Measurements from ENCODE around the gene ARV1. TPM values are rescaled to one million over a fixed set of nuclear protein-coding genes. Genes with fewer than 3 reads are reported as not detected.

Gene ARV1
- total RNA-seq, 1 experiment from 2014 or later = 4.0 TPM

DNA sequence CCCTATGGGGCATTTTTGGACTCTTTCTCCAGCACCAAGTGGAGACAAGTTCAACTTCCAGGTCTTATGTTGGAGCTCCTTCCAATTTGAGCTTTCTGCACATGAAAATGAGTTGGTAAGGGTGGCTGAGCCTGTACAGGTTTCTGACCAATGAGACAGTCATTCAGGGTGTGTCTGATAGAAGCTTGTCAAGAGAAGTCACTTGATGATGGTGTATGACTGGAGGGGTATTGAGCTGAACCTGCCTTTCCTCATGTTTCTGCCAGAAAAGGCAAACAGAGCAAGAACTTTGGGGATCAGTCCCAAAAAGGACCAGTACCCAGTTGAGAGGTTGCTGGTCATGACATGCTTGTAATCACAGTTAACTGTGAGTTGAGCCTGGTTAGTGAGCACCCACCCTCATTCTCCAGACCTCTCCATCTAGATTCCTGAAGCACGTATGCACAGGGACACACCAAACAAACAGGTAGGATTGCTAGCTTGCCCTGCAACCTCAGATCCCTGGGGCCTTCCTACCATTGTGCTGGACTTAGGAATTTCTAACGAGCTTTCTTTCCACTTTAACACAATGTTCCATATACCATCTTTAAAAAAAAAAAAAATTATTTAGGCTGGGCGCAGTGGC is 34.6 kb downstream of the ARV1 start:
- DNase-seq (ENCODE audit: low read depth, low spot score) = no peak
- H4K20me1 ChIP-seq (ENCODE audit: insufficient read depth) = no peaks in the 10 kb centered on the region
- H3K9me3 ChIP-seq (ENCODE audit: control insufficient read depth in 1 of 2, insufficient read depth in 1 of 2, low read depth in 1 of 2, low read length in 2 of 2) = no peaks in the 10 kb centered on the region
- no peak for ATAC-seq
- no peaks in the 10 kb centered on the region for H3K4me1 ChIP-seq (ENCODE audit: control insufficient read depth in 1 of 2, insufficient read depth in 2 of 2, low read length in 2 of 2)
- no peak for TF ChIP-seq SRF (IDR thresholded peaks at IDR 0.05; ENCODE audit: low read depth)
- TF ChIP-seq ELF1 (IDR thresholded peaks at IDR 0.05; ENCODE audit: borderline replicate concordance, low read depth) = no peak
- TF ChIP-seq, protein P1, sequence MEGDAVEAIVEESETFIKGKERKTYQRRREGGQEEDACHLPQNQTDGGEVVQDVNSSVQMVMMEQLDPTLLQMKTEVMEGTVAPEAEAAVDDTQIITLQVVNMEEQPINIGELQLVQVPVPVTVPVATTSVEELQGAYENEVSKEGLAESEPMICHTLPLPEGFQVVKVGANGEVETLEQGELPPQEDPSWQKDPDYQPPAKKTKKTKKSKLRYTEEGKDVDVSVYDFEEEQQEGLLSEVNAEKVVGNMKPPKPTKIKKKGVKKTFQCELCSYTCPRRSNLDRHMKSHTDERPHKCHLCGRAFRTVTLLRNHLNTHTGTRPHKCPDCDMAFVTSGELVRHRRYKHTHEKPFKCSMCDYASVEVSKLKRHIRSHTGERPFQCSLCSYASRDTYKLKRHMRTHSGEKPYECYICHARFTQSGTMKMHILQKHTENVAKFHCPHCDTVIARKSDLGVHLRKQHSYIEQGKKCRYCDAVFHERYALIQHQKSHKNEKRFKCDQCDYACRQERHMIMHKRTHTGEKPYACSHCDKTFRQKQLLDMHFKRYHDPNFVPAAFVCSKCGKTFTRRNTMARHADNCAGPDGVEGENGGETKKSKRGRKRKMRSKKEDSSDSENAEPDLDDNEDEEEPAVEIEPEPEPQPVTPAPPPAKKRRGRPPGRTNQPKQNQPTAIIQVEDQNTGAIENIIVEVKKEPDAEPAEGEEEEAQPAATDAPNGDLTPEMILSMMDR (IDR thresholded peaks at IDR 0.05 in 2 of 3, conservative IDR thresholded peaks at IDR 0.05 in 1 of 3; ENCODE audit: borderline replicate concordance in 1 of 3, insufficient read depth in 1 of 3, low read depth in 2 of 3, low read length in 2 of 3) = no peak
- no peak for TF ChIP-seq ZFX (IDR thresholded peaks at IDR 0.05)
- TF ChIP-seq, protein P2, sequence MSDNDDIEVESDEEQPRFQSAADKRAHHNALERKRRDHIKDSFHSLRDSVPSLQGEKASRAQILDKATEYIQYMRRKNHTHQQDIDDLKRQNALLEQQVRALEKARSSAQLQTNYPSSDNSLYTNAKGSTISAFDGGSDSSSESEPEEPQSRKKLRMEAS (IDR thresholded peaks at IDR 0.05) = no peak
- POLR2A ChIA-PET = no interaction called here
- CTCF ChIA-PET = no interaction called here
- no peak overlapping the region for H2AFZ ChIP-seq (ENCODE audit: low read depth, low read length, poor library complexity, severe bottlenecking)
- no peaks in the 10 kb centered on the region for H3K36me3 ChIP-seq (ENCODE audit: control insufficient read depth in 1 of 2, insufficient read depth in 2 of 2, low read length in 2 of 2)
- no peaks in the 10 kb centered on the region for H3K9me2 ChIP-seq (ENCODE audit: insufficient read depth)
- H3K27ac ChIP-seq (ENCODE audit: low read depth, low read length) = no peak overlapping the region
- RAD21 ChIA-PET (ENCODE audit: low non-redundant PET in 1 of 2, low total read pairs in 2 of 2, uncharacterized antibody in 2 of 2, unreplicated experiment in 2 of 2) = no interaction called here
- H3K27me3 ChIP-seq (ENCODE audit: insufficient read depth, low read length) = no peaks in the 10 kb centered on the region
- H3K4me3 ChIP-seq (replicated peaks in 1 of 2; ENCODE audit: low read depth in 1 of 2, low read length in 2 of 2) = no peak overlapping the region
- intact Hi-C loops (cut with micrococcal nuclease) = no loop called here
- H3K79me2 ChIP-seq (ENCODE audit: insufficient read depth, low read length) = no peaks in the 10 kb centered on the region
- no peak overlapping the region for H3K4me2 ChIP-seq (ENCODE audit: low read length)
- no TSS peak for BruUV-seq (replicated peaks)
- no peak overlapping the region for H3K9ac ChIP-seq (ENCODE audit: low read length)

DNA sequence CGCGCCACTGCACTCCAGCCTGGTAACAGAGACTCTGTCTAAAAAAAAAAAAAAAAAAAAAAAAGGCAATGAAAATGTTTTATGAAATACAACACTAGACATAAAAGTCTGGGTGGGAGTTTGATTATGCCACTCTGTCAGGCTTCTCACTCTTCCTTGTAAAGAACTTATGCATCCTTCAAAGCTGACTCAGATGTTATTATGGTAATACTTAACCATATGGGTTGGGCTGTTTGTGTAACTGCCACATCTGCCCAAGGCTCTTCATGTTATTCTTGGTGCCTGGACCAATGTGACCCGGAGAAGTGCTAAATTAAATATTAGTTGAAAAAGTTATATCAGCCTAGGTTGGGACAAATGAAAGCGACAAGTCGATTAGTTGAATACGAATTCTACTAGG is 37.3 kb downstream of the ARV1 start:
- H3K27ac ChIP-seq (ENCODE audit: low read depth, low read length) = no peak overlapping the region
- no peaks in the 10 kb centered on the region for H3K9me2 ChIP-seq (ENCODE audit: insufficient read depth)
- DNase-seq (ENCODE audit: low read depth, low spot score) = no peak
- intact Hi-C loops (cut with micrococcal nuclease) = no loop called here
- no TSS peak for BruUV-seq (replicated peaks)
- no peaks in the 10 kb centered on the region for H3K36me3 ChIP-seq (ENCODE audit: control insufficient read depth in 1 of 2, insufficient read depth in 2 of 2, low read length in 2 of 2)
- no peaks in the 10 kb centered on the region for H3K27me3 ChIP-seq (ENCODE audit: insufficient read depth, low read length)
- no peaks in the 10 kb centered on the region for H4K20me1 ChIP-seq (ENCODE audit: insufficient read depth)
- no peak overlapping the region for H3K4me2 ChIP-seq (ENCODE audit: low read length)
- no peak overlapping the region for H3K9ac ChIP-seq (ENCODE audit: low read length)
- no peaks in the 10 kb centered on the region for H3K9me3 ChIP-seq (ENCODE audit: control insufficient read depth in 1 of 2, insufficient read depth in 1 of 2, low read depth in 1 of 2, low read length in 2 of 2)
- CTCF ChIA-PET = interaction anchor here (1.4 kb wide), 1 partner anchor 195 kb away, joined by 9 read pairs; no protein-coding TSS in a partner anchor
- H3K4me3 ChIP-seq (replicated peaks in 1 of 2; ENCODE audit: low read depth in 1 of 2, low read length in 2 of 2) = no peak overlapping the region
- no peaks in the 10 kb centered on the region for H3K4me1 ChIP-seq (ENCODE audit: control insufficient read depth in 1 of 2, insufficient read depth in 2 of 2, low read length in 2 of 2)
- H2AFZ ChIP-seq (ENCODE audit: low read depth, low read length, poor library complexity, severe bottlenecking) = no peak overlapping the region
- no peak for ATAC-seq
- POLR2A ChIA-PET = interaction anchor here (0.7 kb wide), 1 partner anchor 150 kb away, joined by 3 read pairs; no protein-coding TSS in a partner anchor
- no peaks in the 10 kb centered on the region for H3K79me2 ChIP-seq (ENCODE audit: insufficient read depth, low read length)
- no peak for TF ChIP-seq SIN3A (IDR thresholded peaks at IDR 0.05; ENCODE audit: low read depth)
- TF ChIP-seq, protein P3, sequence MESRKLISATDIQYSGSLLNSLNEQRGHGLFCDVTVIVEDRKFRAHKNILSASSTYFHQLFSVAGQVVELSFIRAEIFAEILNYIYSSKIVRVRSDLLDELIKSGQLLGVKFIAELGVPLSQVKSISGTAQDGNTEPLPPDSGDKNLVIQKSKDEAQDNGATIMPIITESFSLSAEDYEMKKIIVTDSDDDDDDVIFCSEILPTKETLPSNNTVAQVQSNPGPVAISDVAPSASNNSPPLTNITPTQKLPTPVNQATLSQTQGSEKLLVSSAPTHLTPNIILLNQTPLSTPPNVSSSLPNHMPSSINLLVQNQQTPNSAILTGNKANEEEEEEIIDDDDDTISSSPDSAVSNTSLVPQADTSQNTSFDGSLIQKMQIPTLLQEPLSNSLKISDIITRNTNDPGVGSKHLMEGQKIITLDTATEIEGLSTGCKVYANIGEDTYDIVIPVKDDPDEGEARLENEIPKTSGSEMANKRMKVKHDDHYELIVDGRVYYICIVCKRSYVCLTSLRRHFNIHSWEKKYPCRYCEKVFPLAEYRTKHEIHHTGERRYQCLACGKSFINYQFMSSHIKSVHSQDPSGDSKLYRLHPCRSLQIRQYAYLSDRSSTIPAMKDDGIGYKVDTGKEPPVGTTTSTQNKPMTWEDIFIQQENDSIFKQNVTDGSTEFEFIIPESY (IDR thresholded peaks at IDR 0.05; ENCODE audit: extremely low read depth, insufficient replicate concordance, low read length) = no peak
- TF ChIP-seq POLR2A (IDR thresholded peaks at IDR 0.05; ENCODE audit: borderline replicate concordance, extremely low read depth, insufficient read depth, insufficient read length) = no peak
- no peak for TF ChIP-seq SP1 (IDR thresholded peaks at IDR 0.05; ENCODE audit: low read depth)
- no peak for TF ChIP-seq EGR1 (IDR thresholded peaks at IDR 0.05; ENCODE audit: low read depth)
- TF ChIP-seq, protein P2 (IDR thresholded peaks at IDR 0.05) = no peak
- TF ChIP-seq CEBPB (IDR thresholded peaks at IDR 0.05; ENCODE audit: low read depth) = no peak
- TF ChIP-seq, protein P1 (IDR thresholded peaks at IDR 0.05 in 2 of 3, conservative IDR thresholded peaks at IDR 0.05 in 1 of 3; ENCODE audit: borderline replicate concordance in 1 of 3, insufficient read depth in 1 of 3, low read depth in 2 of 3, low read length in 2 of 3) = no peak
- TF ChIP-seq FOSL1 (IDR thresholded peaks at IDR 0.05; ENCODE audit: low read depth) = no peak
- no peak for TF ChIP-seq JUND (IDR thresholded peaks at IDR 0.05)
- RAD21 ChIA-PET (ENCODE audit: low non-redundant PET in 1 of 2, low total read pairs in 2 of 2, uncharacterized antibody in 2 of 2, unreplicated experiment in 2 of 2) = no interaction called here

Measured in HCT116 (cell line).